B cell (primary cell): Measurements from ENCODE around the gene CCDC175. TPM values are rescaled to one million over a fixed set of nuclear protein-coding genes. Genes with fewer than 3 reads are reported as not detected.

Experiments used
- ATAC-seq: fragments of 200-7000 bp; cut with Tn5 transposase; one replicate; pipeline ENCODE4 v1.10.0; 2021; ENCODE audit warnings: low read depth, mild to moderate bottlenecking, moderate number of reproducible peaks, moderate library complexity
- CTCF ChIA-PET: fragments of 350-600 bp; sonication (Branson Sonifier 250); formaldehyde crosslinking; loops from one replicate; lab custom pipeline; 2021; ENCODE audit warnings: antibody characterized with exemption, inconsistent platforms; lab: Charles Lee
- POLR2A ChIA-PET: fragments of 350-600 bp; sonication (Branson Sonifier 250); formaldehyde crosslinking; loops from one replicate; lab custom pipeline; 2021; ENCODE audit warnings: antibody characterized with exemption; lab: Charles Lee
- DNase-seq: peaks from one replicate; pipeline ENCODE4 v3.0.0; 2013
- H2AFZ ChIP-seq: 2 replicates; pipeline ENCODE4 v1.6.1; 2012; ENCODE audit warnings: mild to moderate bottlenecking, low read depth, low read length; ENCODE audit not compliant: insufficient read depth, poor library complexity, severe bottlenecking
- H3K27ac ChIP-seq, 2 donors: 1 replicate in 1 of 2; 2 replicates in 1 of 2; pipeline ENCODE4 v1.5.1; 2012 to 2013; ENCODE audit warnings: low read length in 2 of 2, mild to moderate bottlenecking in 2 of 2, moderate library complexity in 1 of 2
- H3K27me3 ChIP-seq, 4 experiments: fragments of 200-600 bp in 1 of 4; sonication (generic) in 1 of 4; replicated peaks in 1 of 4; 1 replicate in 2 of 4; 2 replicates in 2 of 4; pipeline versions ENCODE4 v1.6.1 to v1.7.0; 2013 to 2016; ENCODE audit warnings: low read length in 3 of 4, mild to moderate bottlenecking in 2 of 4, mixed read lengths in 1 of 4, moderate library complexity in 1 of 4; ENCODE audit not compliant: insufficient read depth in 4 of 4, control insufficient read depth in 3 of 4; ENCODE audit errors: control extremely low read depth in 1 of 4
- H3K36me3 ChIP-seq, 2 experiments: replicated peaks in 1 of 2; 1 replicate in 1 of 2; 2 replicates in 1 of 2; pipeline versions ENCODE4 v1.6.1 to v1.7.1; 2013; ENCODE audit warnings: low read length in 1 of 2; ENCODE audit not compliant: insufficient read depth in 2 of 2, control insufficient read depth in 1 of 2; ENCODE audit errors: control extremely low read depth in 1 of 2, extremely low read depth in 1 of 2
- H3K4me1 ChIP-seq, 2 donors: fragments of 200-600 bp in 1 of 2; sonication (generic) in 1 of 2; 1 replicate in 1 of 2; 2 replicates in 1 of 2; pipeline versions ENCODE4 v1.5.1 to v1.6.1; 2013 to 2017; ENCODE audit warnings: low read length in 2 of 2; ENCODE audit not compliant: control insufficient read depth in 2 of 2, insufficient read depth in 2 of 2
- H3K4me2 ChIP-seq: replicated peaks from 2 replicates; pipeline ENCODE3; 2012; ENCODE audit warnings: mild to moderate bottlenecking, low read depth, low read length; ENCODE audit not compliant: poor library complexity, severe bottlenecking
- H3K4me3 ChIP-seq, 5 experiments: fragments of 200-600 bp in 1 of 5; sonication (generic) in 1 of 5; 1 replicate in 3 of 5; 2 replicates in 2 of 5; pipeline versions ENCODE4 v1.5.1 to v1.7.0; 2011 to 2016; ENCODE audit warnings: low read length in 4 of 5, mild to moderate bottlenecking in 4 of 5, low read depth in 2 of 5, control low read depth in 1 of 5, moderate library complexity in 1 of 5; ENCODE audit not compliant: insufficient read depth in 1 of 5; ENCODE audit errors: control extremely low read depth in 1 of 5, extremely low read depth in 1 of 5
- H3K79me2 ChIP-seq: fragments of 200-600 bp; sonication (generic); one replicate; pipeline ENCODE4 v1.6.0; 2016; ENCODE audit warnings: low read length; ENCODE audit not compliant: control insufficient read depth, insufficient read depth
- H3K9ac ChIP-seq: fragments of 200-600 bp; sonication (generic); 2 replicates; pipeline ENCODE4 v1.6.1; 2017; ENCODE audit warnings: mild to moderate bottlenecking, low read length, moderate library complexity
- H3K9me3 ChIP-seq, 3 donors: one replicate each; pipeline versions ENCODE4 v1.6.1 to v1.7.1; 2013; ENCODE audit warnings: low read length in 2 of 3; ENCODE audit not compliant: control insufficient read depth in 2 of 3, insufficient read depth in 1 of 3; ENCODE audit errors: control extremely low read depth in 1 of 3
- H4K20me1 ChIP-seq: 2 replicates; pipeline ENCODE4 v1.6.0; 2012; ENCODE audit warnings: mild to moderate bottlenecking, low read length; ENCODE audit not compliant: insufficient read depth, control insufficient read depth, poor library complexity, severe bottlenecking
- H3K27ac Mint-ChIP-seq: one replicate; pipeline ENCODE4 v1.8.0; 2021; ENCODE audit warnings: mixed read lengths
- H3K27me3 Mint-ChIP-seq: one replicate; pipeline ENCODE4 v1.8.0; 2021; ENCODE audit warnings: mixed read lengths
- H3K4me1 Mint-ChIP-seq: one replicate; pipeline ENCODE4 v1.8.0; 2021; ENCODE audit warnings: mixed read lengths
- H3K4me3 Mint-ChIP-seq: one replicate; pipeline ENCODE4 v1.8.0; 2021; ENCODE audit warnings: mixed read lengths
- H3K9me3 Mint-ChIP-seq: one replicate; pipeline ENCODE4 v1.8.0; 2022; ENCODE audit warnings: mixed read lengths; ENCODE audit not compliant: insufficient read depth
- EZH2 ChIP-seq: IDR thresholded peaks from 2 replicates; pipeline ENCODE4 v1.6.1; 2012; ENCODE audit warnings: borderline replicate concordance, low read depth, mild to moderate bottlenecking, moderate library complexity, low read length; ENCODE audit not compliant: insufficient read depth, poor library complexity, severe bottlenecking
- WGBS: methylation state at CpG from one replicate; pipeline ENCODE4 v1.1.5; 2013; ENCODE audit warnings: missing lambda C conversion rate; ENCODE audit not compliant: insufficient coverage; 5-methylcytosine and 5-hydroxymethylcytosine counted together
- intact Hi-C: fragments of 100-400 bp; cut with micrococcal nuclease; formaldehyde crosslinking; loops from one replicate; pipeline ENCODE4 v1.10.0; 2022
- polyA plus RNA-seq: library from polyadenylated mRNA; depleted of rRNA; stranded (reverse); fragments of >200 nt; gene quantifications from 2 replicates; pipeline ENCODE4 v1.2.3, GENCODE V29; 2012
- total RNA-seq, 2 donors: library from RNA; stranded (reverse); fragments of 120-200 nt in 1 of 2; gene quantifications; 1 replicate in 1 of 2; 2 replicates in 1 of 2; pipeline versions ENCODE4 v1.2.3 to v1.2.4, GENCODE V29; 2013 to 2022
- TF ChIP-seq, protein P1 (sequence below): fragments of 200-600 bp; IDR thresholded peaks from one replicate; pipeline ENCODE4 v1.8.0; 2022; ENCODE audit warnings: antibody characterized with exemption, mild to moderate bottlenecking

CCDC175 gene
- total and polyA plus RNA-seq, 2 donors (not counting 1 experiment from before 2014, with no cell fraction given): not detected

DNA sequence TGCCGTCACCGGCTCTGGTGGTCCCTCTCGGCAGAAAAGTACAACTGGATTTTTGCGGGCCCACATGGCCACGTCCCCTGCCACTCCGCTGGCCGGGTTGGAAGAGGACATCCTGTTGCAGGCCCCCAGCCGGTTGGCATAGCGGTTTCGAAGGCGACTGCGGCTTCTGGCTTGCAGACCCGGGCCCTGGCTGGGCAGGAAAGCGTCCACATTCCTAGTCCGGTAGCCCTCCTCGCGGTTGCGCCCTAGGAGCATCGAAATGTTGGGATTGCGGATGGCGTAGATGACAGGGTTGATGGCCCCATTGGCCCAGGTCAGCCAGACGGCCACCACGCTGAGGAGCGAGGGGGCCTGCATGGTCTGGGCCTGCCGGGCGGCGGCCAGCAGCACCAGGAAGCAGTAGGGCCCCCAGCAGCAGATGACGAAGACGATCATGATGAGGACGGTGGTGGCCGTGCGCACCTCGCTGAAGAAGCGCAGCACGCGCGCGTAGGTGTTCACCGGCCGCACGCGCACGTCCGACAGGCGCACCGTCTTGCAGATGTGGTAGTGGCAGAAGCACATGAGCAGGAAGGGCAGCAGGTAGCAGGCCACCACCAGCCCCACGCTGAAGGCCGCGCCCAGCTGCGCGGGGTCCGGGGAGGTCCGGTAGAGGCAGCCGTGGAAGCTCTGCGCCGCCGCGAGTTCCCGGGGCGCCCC lies 112.7 kb downstream of the CCDC175 start:
- no peaks in the 10 kb centered on the region for H3K36me3 ChIP-seq
- peaks cover 0 to 6% (median 6%) of the 10 kb centered on the region in 4 experiments for H3K27me3 ChIP-seq
- H3K79me2 ChIP-seq: no peaks in the 10 kb centered on the region
- DNase-seq (no peak), ATAC-seq (no peak)
- ChIA-PET POLR2A (interaction anchor here (3.3 kb wide), 1 partner anchor 20 kb away, joined by 12 read pairs; the partner anchor contains the start of genes JKAMP and L3HYPDH), CTCF (interaction anchor here (0.7 to 4.7 kb wide), 4 partner anchors 19 to 335 kb away, joined by 3 to 35 read pairs (median 6); partner anchors contain the start of genes JKAMP and L3HYPDH)
- H3K9me3 Mint-ChIP-seq: no peaks in the 10 kb centered on the region
- H4K20me1 ChIP-seq: no peaks in the 10 kb centered on the region
- H3K4me1 Mint-ChIP-seq: peaks cover 18% of the 10 kb centered on the region
- no peak for TF ChIP-seq EZH2
- TF ChIP-seq, protein P1, sequence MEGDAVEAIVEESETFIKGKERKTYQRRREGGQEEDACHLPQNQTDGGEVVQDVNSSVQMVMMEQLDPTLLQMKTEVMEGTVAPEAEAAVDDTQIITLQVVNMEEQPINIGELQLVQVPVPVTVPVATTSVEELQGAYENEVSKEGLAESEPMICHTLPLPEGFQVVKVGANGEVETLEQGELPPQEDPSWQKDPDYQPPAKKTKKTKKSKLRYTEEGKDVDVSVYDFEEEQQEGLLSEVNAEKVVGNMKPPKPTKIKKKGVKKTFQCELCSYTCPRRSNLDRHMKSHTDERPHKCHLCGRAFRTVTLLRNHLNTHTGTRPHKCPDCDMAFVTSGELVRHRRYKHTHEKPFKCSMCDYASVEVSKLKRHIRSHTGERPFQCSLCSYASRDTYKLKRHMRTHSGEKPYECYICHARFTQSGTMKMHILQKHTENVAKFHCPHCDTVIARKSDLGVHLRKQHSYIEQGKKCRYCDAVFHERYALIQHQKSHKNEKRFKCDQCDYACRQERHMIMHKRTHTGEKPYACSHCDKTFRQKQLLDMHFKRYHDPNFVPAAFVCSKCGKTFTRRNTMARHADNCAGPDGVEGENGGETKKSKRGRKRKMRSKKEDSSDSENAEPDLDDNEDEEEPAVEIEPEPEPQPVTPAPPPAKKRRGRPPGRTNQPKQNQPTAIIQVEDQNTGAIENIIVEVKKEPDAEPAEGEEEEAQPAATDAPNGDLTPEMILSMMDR: no peak
- H3K9ac ChIP-seq: peak overlapping the region; percentile 73
- peak overlapping the region; percentile 71 for H3K27ac Mint-ChIP-seq
- intact Hi-C loops: loop anchor here (5.0 kb wide), 1 partner anchor 827 kb away; the partner anchor contains the start of gene DACT1
- H3K9me3 ChIP-seq: no peaks in the 10 kb centered on the region
- WGBS: 46% methylated on average over 60 of the region's 60 CpGs
- H2AFZ ChIP-seq: peak overlapping the region; percentile 74
- H3K4me3 Mint-ChIP-seq: peak overlapping the region; percentile 94
- H3K4me2 ChIP-seq: peak overlapping the region; percentile 96
- no peak overlapping the region for H3K27ac ChIP-seq
- H3K4me3 ChIP-seq: peak overlapping the region in 4 of 5 experiments; percentile 30 to 70 (median 60)
- H3K4me1 ChIP-seq: peaks cover 12% of the 10 kb centered on the region in 2 donors
- no peaks in the 10 kb centered on the region for H3K27me3 Mint-ChIP-seq

DNA sequence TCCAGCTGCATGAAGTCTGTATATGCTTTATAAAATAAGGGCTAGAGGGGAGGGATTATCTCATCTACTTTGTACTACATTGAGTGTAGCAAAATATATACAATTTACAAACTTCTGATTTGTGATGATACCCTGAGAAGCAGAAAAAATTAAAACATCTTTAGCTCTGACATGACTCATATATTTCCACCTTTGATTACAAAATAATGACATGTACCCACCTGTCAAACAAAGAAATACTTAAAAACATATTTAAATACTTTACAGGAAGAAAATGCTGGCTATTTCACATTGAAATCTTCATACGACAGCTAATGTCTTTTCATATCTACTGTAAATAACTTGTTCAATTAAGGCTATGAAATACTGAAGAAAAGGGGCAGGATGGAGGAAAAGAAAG lies 114.7 kb downstream of the CCDC175 start:
- WGBS: no CpG with 5 or more reads among the region's 1 CpG
- CTCF ChIA-PET: no interaction called here
- Histone ChIP-seq H3K4me1 (peaks cover 12% of the 10 kb centered on the region in 2 donors), H3K36me3 (no peaks in the 10 kb centered on the region), H3K9ac (no peak overlapping the region), H3K79me2 (no peaks in the 10 kb centered on the region), H3K27ac (no peak overlapping the region), H2AFZ (no peak overlapping the region), H3K27me3 (peaks cover 0 to 6% (median 6%) of the 10 kb centered on the region in 4 experiments), H3K4me2 (no peak overlapping the region), H3K4me3 (no peak overlapping the region), H3K9me3 (no peaks in the 10 kb centered on the region), H4K20me1 (no peaks in the 10 kb centered on the region)
- no peak overlapping the region for H3K27ac Mint-ChIP-seq
- ATAC-seq: no peak
- no peaks in the 10 kb centered on the region for H3K27me3 Mint-ChIP-seq
- intact Hi-C loops: loop anchor here (5.0 kb wide), 1 partner anchor 825 kb away; the partner anchor contains the start of gene DACT1
- DNase-seq: no peak
- TF ChIP-seq EZH2: no peak
- TF ChIP-seq, protein P1: no peak
- POLR2A ChIA-PET: no interaction called here
- no peaks in the 10 kb centered on the region for H3K9me3 Mint-ChIP-seq
- H3K4me1 Mint-ChIP-seq: peaks cover 18% of the 10 kb centered on the region
- no peak overlapping the region for H3K4me3 Mint-ChIP-seq
